ENCODE results near the gene HSPA1A. TPM values are rescaled to one million over a fixed set of nuclear protein-coding genes. Genes with fewer than 3 reads are reported as not detected.

Gene HSPA1A
- total and polyA plus RNA-seq, 9 of the 15 experiments (the other 6 are each of a cell fraction or from before 2014, with no cell fraction given) = 2.2 to 273 (median 107) TPM

GRCh38 chr6:31826793-31827285, 11.5 kb downstream of the HSPA1A start (continued):
- TF ChIP-seq ZBTB17 (CRISPR knock-in tag; IDR thresholded peaks at IDR 0.05) (peak; percentile 69; the same call in 1 of the 2 replicates), GTF2A2 (tag; IDR thresholded peaks at IDR 0.05) (no peak), KLF6 (CRISPR knock-in tag; IDR thresholded peaks at IDR 0.05; ENCODE audit: borderline replicate concordance) (peak; percentile 89), CBX2 (IDR thresholded peaks at IDR 0.05; ENCODE audit: insufficient read depth, low read length, poor library complexity, severe bottlenecking) (no peak), JUND (IDR thresholded peaks at IDR 0.05; ENCODE audit: borderline replicate concordance, low read depth, low read length) (peak; percentile 27; the same call in 1 of the 2 replicates), JUND (tag; IDR thresholded peaks at IDR 0.05; ENCODE audit: borderline replicate concordance, low read depth, low read length) (no peak), BRD9 (IDR thresholded peaks at IDR 0.05; ENCODE audit: low read depth, partially characterized antibody) (no peak), NEUROD1 (IDR thresholded peaks at IDR 0.05; ENCODE audit: borderline replicate concordance, low read depth, low read length, partially characterized antibody) (peak; percentile 60), IFI16 (CRISPR knock-in tag; IDR thresholded peaks at IDR 0.05) (peak; percentile 65; the same call in 1 of the 2 replicates), XRCC5 (IDR thresholded peaks at IDR 0.05; ENCODE audit: low read depth, low read length) (peak; percentile 22; the same call in 1 of the 2 replicates), ZNF696 (CRISPR knock-in tag; conservative IDR thresholded peaks at IDR 0.05) (peak; percentile 73; the same call in 1 of the 2 replicates), YBX1 (IDR thresholded peaks at IDR 0.05) (no peak), NCOA1 (IDR thresholded peaks at IDR 0.05; ENCODE audit: low read depth) (no peak), ILK (tag; IDR thresholded peaks at IDR 0.05; ENCODE audit: borderline replicate concordance, low read depth) (no peak), ZNF407 (IDR thresholded peaks at IDR 0.05; ENCODE audit: low read depth) (no peak), HDAC3 (IDR thresholded peaks at IDR 0.05; ENCODE audit: borderline replicate concordance, partially characterized antibody) (no peak), MLX (CRISPR knock-in tag; conservative IDR thresholded peaks at IDR 0.05) (0 out of 4 replicates have a peak, but pooled peaks of 1 of the 2 experiments have one; percentile 61), PCBP2 (IDR thresholded peaks at IDR 0.05; ENCODE audit: low read depth, low read length, poor library complexity, severe bottlenecking) (no peak), KAT2B (IDR thresholded peaks at IDR 0.05; ENCODE audit: low read depth, low read length) (peak; percentile 48), ZNF124 (CRISPR knock-in tag; IDR thresholded peaks at IDR 0.05) (no peak)
